HG03558 (cell line): Measurements from ENCODE around the gene ZAP70.

ENCODE experiments used
- ATAC-seq: cut with Tn5 transposase; IDR thresholded peaks from one replicate; pipeline ENCODE4 v1.9.1; 2021; ENCODE audit warnings: moderate number of reproducible peaks; ENCODE audit not compliant: unreplicated experiment; ENCODE audit errors: extremely low read depth

ZAP70 gene

GRCh38 chr2:97769711-97770110, 56.3 kb downstream of the ZAP70 start:
- ATAC-seq, result no peak

GRCh38 chr2:97770445-97770844, 57.1 kb downstream of the ZAP70 start:
- ATAC-seq, result no peak

GRCh38 chr2:97774425-97774824, 61.0 kb downstream of the ZAP70 start:
- no peak for ATAC-seq

GRCh38 chr2:97775074-97775473, 61.7 kb downstream of the ZAP70 start:
- no peak for ATAC-seq

GRCh38 chr2:97779141-97779540, 65.8 kb downstream of the ZAP70 start:
- no peak for ATAC-seq

- no peak for ATAC-seq
Measured at GRCh38 chr2:97781981-97782380, 68.6 kb downstream of the ZAP70 start.

- ATAC-seq, result no peak
Measured at GRCh38 chr2:97784953-97785352, 71.6 kb downstream of the ZAP70 start.

- no peak for ATAC-seq
Measured at GRCh38 chr2:97785818-97786217, 72.4 kb downstream of the ZAP70 start.

GRCh38 chr2:97788986-97789644, 75.7 kb downstream of the ZAP70 start:
- ATAC-seq, result no peak
